ENCODE data around the gene RNF167. TPM values are rescaled to one million over a fixed set of nuclear protein-coding genes. Genes with fewer than 3 reads are reported as not detected.

RNF167 gene
- total RNA-seq = 17.6 and 19.8 TPM in 2 replicates

GRCh38 chr17:4939796-4940554, at the start of gene RNF167, which contains the start of gene SLC25A11:
TSS of gene RNF167 (plus strand) at chr17:4940268. CDS start at chr17:4940910, 642 bp downstream.
TSS of gene SLC25A11 (minus strand) at chr17:4940046. CDS start at chr17:4939910, 136 bp downstream.

GRCh38 chr17:4899341-4900230, 40.5 kb upstream of the RNF167 start, which contains the start of gene C17orf107:
TSS of gene C17orf107 (plus strand) at chr17:4899536. CDS start at chr17:4899763, 227 bp downstream.

GRCh38 chr17:4903051-4903818, 36.8 kb upstream of the RNF167 start, which contains the start of gene CHRNE:
TSS of gene CHRNE (minus strand) at chr17:4903098. CDS start at chr17:4903063, 35 bp downstream.

GRCh38 chr17:4931963-4932362, 8.1 kb upstream of the RNF167 start, which contains the start of gene GP1BA:
TSS of gene GP1BA (plus strand) at chr17:4932277. CDS start at chr17:4932605, 328 bp downstream.

GRCh38 chr17:4948166-4948930, 8.3 kb downstream of the RNF167 start, which contains the start of gene PFN1:
TSS of gene PFN1 (minus strand) at chr17:4948530. CDS start at chr17:4948394, 136 bp downstream.

GRCh38 chr17:4950746-4951204, 10.7 kb downstream of the RNF167 start, which contains the start of gene ENO3:
TSS of gene ENO3 (plus strand) at chr17:4951119. CDS start at chr17:4951830, 711 bp downstream.

GRCh38 chr17:4967539-4968485, 27.7 kb downstream of the RNF167 start, which contains the start of gene SPAG7:
TSS of gene SPAG7 (minus strand) at chr17:4967817. CDS start at chr17:4967804, 13 bp downstream.

GRCh38 chr17:4986951-4987766, 47.1 kb downstream of the RNF167 start, which contains the start of gene CAMTA2:
TSS of gene CAMTA2 (minus strand) at chr17:4987675. CDS start at chr17:4986222, 1,453 bp downstream.

Other genes starting within 250 kb of the RNF167 start
- gene PELP1, start 236.1 kb upstream of the RNF167 start, total RNA-seq = 13.9 TPM in 2 replicates
- 3.0 and 3.6 TPM in 2 replicates for gene ARRB2, start 229.6 kb upstream of the RNF167 start, total RNA-seq
- 12.4 and 14.5 TPM in 2 replicates for gene MED11, start 208.8 kb upstream of the RNF167 start, total RNA-seq
- gene ZMYND15, start 200.4 kb upstream of the RNF167 start, total RNA-seq = 0.06 and 0.13 TPM in 2 replicates
- gene CXCL16, start 200.3 kb upstream of the RNF167 start, total RNA-seq = 1.5 and 2.1 TPM in 2 replicates
- gene TM4SF5, start 168.4 kb upstream of the RNF167 start, total RNA-seq = not detected in 2 replicates
- gene VMO1, start 153.9 kb upstream of the RNF167 start, total RNA-seq = 0.62 and 0.92 TPM in 2 replicates
- not detected in 2 replicates for gene GLTPD2, start 151.3 kb upstream of the RNF167 start, total RNA-seq
- gene PSMB6, start 144.1 kb upstream of the RNF167 start, total RNA-seq = 163 and 169 TPM in 2 replicates
- gene PLD2, start 133.1 kb upstream of the RNF167 start, total RNA-seq = 13.1 and 16.2 TPM in 2 replicates
- gene MINK1, start 106.9 kb upstream of the RNF167 start, total RNA-seq = 20.1 and 29.6 TPM in 2 replicates
- gene C17orf107, start 40.7 kb upstream of the RNF167 start, total RNA-seq = 1.9 and 2.9 TPM in 2 replicates
- gene CHRNE, start 37.2 kb upstream of the RNF167 start, total RNA-seq = 0.19 and 0.26 TPM in 2 replicates
- not detected in 2 replicates for gene GP1BA, start 8.0 kb upstream of the RNF167 start, total RNA-seq
- gene SLC25A11, start 222 bp upstream of the RNF167 start, total RNA-seq = 59.3 and 64.7 TPM in 2 replicates
- gene PFN1, start 8.3 kb downstream of the RNF167 start, total RNA-seq = 861 and 912 TPM in 2 replicates
- gene ENO3, start 10.9 kb downstream of the RNF167 start, total RNA-seq = 4.5 and 6.5 TPM in 2 replicates
- gene SPAG7, start 27.5 kb downstream of the RNF167 start, total RNA-seq = 70.6 and 79.0 TPM in 2 replicates
- gene CAMTA2, start 47.4 kb downstream of the RNF167 start, total RNA-seq = 5.7 and 11.7 TPM in 2 replicates
- gene INCA1, start 57.3 kb downstream of the RNF167 start, total RNA-seq = 0.13 and 0.25 TPM in 2 replicates
- gene KIF1C, start 57.7 kb downstream of the RNF167 start, total RNA-seq = 95.8 and 124 TPM in 2 replicates
- gene SLC52A1, start 95.2 kb downstream of the RNF167 start, total RNA-seq = not detected in 2 replicates
- gene ZFP3, start 138.2 kb downstream of the RNF167 start, total RNA-seq = 1.3 and 1.7 TPM in 2 replicates
- gene ZNF232, start 171.6 kb downstream of the RNF167 start, total RNA-seq = 4.5 and 4.6 TPM in 2 replicates
- not detected in 2 replicates for gene USP6, start 175.8 kb downstream of the RNF167 start, total RNA-seq

Measured in aortic smooth muscle cell (primary cell).